GM19397 (cell line): ENCODE results near the gene MAPKBP1.

Experiments
- ATAC-seq: cut with Tn5 transposase; IDR thresholded peaks from one replicate; pipeline ENCODE4 v1.9.1; 2021; ENCODE audit warnings: mild to moderate bottlenecking, moderate library complexity; ENCODE audit not compliant: unreplicated experiment

The MAPKBP1 gene

DNA sequence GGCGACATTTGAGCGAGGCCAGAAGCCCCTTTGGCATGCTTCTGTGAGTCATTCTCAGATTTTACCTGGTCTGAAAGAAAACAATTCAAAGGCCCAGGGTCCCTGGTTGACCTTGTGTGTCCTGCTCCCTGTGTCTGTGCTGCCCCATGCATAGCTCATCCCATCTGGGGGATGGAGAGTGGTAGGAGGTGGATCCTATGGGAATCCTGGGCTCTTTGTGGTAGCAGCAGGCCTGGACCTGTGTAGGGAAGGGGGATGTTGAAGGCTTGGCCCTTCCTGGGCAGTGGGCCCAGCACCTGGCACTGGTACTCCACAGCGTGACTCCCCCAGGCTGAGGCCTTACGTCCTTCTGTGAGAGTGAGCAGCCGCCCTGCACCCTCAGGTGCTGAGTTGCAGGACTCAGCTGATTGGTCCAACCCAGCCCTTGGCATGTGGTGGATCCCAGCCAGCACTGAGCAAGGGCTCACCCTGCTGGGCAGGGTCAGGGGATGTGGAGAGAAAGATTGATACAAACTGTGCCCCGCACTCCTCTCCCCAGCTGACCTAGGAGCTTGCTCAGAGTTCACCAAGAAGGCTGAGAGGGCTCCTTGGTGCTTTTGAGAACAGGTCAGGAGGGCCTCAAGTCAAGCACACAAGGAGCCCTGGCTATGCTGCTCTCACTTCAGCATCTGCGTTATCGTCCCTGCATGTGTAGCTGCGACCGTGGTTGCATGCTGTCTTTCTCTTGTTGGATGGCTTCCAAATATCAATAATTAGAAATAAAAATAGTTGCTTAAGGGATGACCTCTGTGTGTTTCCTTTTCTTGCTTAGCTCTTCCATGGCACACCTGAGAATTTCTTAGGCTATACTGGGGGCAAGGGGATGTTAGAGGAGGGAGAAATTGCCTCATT is 32.3 kb downstream of the MAPKBP1 start:
- ATAC-seq = no peak

DNA sequence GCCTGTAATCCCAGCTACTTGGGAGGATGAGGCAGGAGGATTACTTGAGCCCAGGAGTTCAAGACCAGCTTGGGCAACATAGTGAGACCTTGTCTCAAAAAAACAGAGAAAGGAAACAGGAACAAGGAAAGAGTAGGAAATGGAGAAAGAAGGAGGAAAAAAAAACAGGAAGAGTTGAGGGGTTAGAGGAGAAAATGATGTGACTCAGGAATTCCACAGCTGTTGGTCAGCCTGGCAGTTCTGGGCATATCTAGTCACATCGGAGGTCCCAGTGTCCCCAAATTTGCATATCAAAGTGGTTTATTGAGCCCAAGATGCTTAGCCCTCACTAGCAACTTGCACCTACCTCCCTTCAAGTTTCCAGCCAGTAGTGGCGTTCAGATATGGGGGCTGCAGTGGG is 34.8 kb downstream of the MAPKBP1 start:
- no peak for ATAC-seq

DNA sequence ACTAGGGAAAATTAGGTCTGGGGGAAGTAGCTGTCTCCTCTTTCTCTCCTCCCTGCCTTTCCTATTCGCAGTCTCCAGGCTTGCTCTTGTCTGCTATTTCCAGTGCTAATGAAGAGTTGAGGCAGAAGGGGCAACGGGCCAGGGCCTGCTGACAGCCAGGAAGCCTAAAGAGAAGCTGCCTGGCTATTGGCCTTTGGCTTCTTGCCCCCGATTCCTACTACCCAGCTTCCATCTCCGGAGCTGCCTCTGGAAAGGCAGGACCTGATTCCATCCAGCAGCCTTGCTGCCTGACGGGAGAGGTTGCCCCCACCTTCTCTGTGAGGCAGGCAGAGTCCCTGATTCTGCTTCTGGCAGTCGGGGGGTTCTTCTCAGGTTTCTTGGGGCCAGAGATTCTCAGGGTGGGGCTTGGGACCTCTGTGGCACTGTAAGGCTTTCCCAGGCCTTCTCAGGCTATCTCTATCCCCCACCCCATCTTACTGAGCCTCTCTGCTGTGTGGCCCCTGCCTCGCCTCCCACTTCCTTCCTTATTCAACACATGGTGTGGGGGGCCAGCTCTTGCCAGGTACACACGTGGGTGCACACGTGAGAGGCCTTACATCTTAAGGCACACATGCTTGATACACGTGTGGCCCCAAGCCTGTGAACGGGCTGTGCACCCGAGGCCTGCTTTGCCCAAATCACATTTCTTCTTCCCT is 35.4 kb downstream of the MAPKBP1 start:
- no peak for ATAC-seq

DNA sequence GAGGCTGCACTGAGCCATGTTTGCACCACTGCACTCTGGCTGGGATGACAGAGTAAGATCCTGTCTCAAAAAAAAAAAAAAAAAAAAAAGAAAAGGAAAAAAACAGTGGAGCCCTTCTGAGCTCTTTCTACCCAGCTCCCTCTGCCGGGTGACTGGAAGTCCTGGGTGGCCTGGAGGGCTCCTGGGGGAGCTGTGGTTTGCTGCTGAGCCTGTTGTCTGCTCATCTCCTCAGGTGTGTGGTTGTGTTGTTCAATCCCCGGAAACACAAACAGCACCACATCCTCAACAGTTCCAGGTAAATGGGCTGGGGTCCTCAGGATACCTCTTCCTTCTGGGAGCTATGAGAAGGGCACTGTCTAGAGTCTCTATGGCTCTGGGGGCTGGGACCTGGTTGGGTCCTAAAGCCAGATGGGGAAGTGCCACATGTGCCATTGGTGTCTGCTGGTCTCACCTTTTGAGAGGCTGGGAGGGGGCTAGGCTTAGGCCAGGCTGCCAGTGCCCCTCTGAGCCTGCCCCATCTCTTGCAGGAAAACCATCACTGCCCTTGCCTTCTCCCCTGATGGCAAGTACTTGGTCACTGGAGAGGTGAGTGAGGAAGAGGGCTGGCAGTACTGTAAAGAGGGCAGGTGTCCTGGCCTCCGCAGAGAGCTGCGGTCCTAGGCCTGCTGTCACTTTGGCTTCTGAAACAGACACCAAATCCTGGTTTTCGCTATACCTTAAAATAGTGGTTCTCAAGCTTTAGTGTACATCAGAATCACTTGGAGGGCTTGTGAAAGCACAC is 36.6 kb downstream of the MAPKBP1 start:
- no peak for ATAC-seq

DNA sequence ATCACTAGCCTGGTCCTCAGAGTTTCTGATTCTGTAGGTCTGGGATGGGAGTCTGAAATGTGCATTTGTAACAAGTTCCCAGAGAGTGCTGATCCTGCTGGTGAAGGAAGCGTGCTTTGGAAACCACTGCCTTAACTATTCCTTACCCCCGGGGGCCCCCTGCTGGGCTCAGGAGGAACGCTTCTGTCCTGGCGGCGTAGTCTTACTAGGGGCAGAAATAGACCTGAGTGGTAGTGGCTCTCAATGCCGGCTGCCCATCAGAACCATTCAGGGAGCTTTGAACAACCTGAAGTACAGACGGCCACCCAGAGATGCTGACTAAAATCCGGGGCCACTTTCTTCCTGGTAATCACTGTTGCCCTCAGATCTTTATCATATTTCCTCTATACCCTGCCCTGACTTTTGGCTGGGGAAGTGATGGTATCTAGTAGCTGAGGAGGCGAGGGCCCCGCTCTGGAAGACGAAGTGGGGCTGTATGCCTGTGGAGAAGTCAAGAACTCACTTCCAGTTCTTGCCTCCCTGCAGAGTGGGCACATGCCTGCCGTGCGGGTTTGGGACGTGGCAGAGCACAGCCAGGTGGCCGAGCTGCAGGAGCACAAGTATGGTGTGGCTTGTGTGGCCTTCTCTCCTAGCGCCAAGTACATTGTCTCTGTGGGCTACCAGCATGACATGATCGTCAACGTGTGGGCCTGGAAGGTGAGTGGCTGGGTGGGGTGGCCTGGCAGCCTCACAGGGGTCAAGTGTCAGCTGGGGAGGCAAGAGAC is 37.3 kb downstream of the MAPKBP1 start:
- ATAC-seq = no peak

DNA sequence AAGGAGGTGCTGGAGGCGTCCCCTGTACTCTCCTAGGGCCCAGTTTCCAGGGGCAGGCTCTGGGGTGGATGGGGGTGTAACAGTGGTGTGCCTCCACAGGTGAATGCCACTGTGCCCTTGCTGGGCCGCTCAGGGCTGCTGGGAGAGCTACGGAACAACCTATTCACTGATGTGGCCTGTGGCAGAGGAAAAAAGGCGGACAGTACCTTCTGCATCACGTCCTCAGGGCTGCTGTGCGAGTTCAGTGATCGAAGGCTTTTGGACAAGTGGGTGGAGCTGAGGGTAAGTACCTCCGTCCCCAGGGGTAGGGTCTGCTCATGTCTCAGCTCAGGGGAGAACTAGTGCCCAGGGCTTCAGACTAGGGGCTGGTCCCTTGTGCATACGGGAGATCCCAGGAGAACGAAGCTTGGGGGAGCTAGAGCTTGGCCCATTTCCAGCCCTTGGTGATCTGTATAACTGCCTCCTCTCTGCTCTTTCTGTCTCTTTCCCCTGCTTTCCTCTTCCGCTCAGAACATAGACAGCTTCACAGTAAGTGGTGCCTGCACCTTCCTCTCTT is 38.6 kb downstream of the MAPKBP1 start:
- no peak for ATAC-seq

DNA sequence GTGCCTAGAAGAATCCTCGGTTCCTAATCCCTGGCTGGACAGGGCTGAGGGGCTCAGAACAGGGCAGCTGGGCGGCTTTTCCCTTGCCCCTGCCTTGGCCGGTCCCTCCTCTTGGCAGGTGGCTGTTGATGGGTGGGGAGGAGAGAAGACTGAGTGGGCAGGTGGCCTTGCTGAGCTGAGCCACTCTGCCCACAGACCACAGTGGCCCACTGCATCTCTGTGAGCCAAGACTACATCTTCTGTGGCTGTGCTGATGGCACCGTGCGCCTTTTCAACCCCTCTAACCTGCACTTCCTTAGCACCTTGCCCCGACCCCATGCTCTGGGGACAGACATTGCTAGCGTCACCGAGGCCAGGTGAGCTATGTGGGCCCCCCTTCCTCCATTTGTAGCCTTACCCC is 39.1 kb downstream of the MAPKBP1 start:
- no peak for ATAC-seq

DNA sequence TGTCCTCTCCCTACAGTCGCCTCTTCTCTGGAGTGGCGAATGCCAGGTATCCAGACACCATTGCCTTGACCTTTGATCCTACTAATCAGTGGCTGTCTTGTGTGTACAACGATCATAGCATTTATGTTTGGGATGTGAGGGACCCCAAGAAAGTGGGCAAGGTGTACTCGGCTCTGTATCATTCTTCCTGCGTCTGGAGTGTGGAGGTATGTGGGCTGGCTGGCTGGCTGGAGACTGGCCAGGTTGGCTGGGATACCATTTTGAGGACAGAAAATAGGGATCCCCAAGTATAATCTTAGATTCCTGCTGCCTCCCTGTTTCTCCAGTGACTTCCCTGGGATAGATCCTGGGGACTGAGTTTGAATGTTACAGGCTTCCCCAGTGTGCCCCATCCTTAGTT is 40.2 kb downstream of the MAPKBP1 start:
- ATAC-seq = no peak

DNA sequence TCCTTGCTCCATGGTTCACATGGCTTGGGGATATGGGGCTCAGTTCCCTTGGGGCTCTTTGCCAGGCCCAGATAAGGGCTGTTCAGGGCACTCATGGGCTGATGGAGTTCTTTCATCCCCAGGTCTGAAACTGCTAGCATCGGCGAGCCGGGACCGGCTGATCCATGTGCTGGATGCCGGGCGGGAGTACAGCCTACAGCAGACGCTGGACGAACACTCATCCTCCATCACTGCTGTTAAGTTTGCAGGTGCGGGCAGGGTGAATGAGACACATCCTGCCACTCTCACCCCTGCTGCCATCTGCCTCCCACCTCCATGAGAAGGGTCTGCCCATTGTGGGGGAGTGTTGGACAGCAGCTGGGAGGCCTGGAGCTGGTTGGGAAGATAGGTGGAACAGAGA is 42.5 kb downstream of the MAPKBP1 start:
- ATAC-seq = no peak

DNA sequence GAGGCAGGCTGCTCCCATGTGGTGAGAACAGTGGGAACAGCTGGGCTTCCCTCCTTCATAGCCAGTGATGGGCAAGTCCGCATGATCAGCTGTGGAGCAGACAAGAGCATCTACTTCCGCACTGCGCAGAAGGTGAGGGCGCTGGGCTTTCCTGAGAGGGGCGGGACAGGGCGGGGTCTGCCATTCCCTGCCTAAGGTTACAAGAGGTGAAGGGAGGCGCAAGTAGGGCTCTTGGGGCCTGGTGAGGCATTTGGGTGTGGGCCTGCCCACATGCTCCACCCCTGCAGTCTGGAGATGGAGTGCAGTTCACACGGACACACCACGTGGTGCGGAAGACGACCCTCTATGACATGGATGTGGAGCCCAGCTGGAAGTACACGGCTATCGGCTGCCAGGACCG is 43.0 kb downstream of the MAPKBP1 start:
- ATAC-seq = no peak

DNA sequence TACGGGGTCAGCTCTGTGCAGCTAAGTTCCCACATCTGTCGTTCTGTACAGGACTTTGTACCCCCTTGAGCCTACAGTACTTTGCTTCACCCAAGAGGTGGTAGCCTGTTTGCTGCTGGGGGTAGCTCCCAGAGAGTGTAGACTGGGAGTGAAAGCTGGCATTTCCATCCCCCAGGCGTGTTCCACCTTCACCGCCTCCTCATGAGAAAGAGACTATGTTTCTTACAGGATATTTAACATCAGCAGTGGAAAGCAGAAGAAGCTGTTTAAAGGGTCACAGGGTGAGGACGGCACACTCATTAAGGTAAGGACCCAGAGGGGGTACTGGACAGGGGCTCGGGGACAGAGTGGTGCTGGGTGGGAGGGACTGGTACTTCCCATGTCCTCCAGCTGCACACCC is 43.5 kb downstream of the MAPKBP1 start:
- ATAC-seq = no peak

DNA sequence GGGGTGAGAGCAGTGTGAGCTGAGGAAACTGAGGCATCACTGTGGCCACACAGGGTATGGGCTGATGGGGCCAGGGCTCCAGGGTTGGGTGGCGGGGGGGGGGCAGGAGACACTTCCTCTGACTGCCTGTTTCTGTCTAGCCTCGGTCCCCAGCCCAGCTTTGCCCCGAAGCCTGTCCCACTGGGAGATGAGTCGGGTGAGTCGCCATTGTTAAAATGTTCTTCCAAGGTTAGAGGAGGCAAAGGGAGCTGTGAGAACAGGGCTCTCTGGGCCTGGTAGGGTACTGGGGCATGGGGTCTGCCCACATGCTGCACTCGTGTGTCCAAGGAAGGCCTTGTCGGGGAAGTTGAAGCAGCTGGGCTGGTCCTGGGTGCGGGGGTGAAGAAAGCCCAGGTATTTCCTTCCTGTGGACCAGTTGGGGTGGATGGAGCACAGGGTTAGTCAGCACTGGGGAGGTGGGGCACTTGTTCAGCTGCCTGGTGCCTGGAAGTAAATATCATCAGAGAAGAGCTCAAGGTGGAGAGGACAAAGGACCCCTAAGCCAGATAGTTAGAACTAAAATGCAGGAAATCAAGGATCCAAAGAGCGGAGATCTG is 45.3 kb downstream of the MAPKBP1 start:
- ATAC-seq = no peak

DNA sequence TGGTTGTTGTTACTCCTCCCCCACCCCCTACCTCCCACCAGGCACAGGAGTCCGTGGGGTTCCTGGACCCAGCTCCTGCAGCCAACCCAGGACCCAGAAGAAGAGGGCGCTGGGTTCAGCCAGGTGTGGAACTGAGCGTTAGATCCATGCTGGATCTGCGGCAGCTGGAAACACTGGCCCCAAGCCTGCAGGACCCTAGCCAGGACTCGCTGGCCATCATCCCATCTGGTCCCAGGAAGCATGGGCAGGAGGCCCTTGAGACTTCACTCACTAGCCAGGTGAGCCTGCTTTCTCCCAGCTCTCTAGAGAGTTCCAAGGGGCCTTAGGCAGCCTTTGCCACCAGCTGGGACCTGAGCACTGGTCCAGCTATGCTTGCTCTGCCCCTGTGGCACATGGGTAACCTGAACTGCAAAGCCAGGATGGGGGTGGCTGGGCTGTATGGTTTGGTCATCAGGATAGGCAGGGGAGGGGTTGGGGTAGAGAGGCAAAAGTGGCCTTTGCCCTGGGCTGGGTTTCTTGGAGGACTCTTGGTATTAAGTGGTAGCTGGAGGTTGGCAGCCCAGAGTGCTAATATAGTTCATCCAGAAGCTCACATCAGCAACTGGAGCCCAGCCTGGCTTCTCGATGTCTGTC is 46.6 kb downstream of the MAPKBP1 start:
- no peak for ATAC-seq

DNA sequence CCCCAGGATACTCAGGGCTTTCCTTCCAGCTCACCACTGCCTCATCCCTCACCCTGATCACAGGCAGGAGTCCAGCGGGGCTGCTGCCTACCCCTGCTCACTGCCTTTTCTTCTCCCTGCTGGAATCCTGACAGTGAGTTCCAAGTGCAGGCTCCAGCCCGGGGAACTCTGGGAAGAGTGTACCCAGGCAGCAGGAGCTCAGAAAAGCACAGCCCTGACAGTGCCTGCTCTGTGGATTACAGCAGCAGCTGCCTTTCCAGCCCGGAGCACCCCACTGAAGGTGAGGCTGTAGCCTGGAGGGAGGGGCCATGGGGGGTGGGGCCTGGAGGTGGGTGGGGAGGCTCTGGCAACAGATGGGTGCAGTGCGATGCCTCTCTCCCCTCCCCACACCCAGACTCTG is 47.5 kb downstream of the MAPKBP1 start:
- no peak for ATAC-seq

DNA sequence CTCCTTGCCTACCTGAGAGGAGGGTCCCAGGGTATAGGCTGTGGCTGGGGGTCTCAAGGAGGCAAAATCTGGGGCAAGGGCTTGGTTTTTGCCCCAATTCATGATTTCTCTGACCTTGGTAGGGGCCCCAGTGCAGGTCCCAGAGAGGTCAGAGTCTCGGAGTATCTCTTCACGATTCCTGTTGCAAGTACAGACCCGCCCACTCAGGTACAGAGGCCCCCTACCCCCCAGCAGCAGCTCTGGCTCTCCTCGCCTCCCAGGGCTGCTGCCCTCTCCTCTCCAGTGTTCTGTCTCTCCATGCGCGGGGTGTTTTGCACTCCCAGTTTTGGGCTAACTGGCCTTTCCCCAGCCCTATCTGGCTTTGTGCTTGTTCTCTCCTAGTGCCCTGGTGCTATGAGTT is 48.2 kb downstream of the MAPKBP1 start:
- ATAC-seq = no peak

DNA sequence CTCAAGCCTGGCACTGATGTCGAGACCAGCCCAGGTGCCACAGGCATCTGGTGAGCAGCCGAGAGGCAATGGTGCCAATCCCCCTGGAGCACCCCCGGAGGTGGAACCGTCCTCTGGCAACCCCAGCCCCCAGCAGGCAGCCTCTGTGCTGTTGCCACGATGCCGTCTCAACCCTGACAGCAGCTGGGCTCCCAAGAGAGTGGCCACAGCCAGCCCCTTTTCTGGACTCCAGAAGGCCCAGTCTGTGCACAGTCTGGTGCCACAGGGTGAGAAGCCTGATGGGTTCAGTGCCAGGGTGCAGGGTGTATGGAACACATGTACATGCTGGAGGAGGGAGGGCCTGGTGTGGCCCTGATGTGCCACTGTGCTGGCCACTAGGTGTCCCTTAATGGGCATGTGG is 48.7 kb downstream of the MAPKBP1 start:
- ATAC-seq = no peak

DNA sequence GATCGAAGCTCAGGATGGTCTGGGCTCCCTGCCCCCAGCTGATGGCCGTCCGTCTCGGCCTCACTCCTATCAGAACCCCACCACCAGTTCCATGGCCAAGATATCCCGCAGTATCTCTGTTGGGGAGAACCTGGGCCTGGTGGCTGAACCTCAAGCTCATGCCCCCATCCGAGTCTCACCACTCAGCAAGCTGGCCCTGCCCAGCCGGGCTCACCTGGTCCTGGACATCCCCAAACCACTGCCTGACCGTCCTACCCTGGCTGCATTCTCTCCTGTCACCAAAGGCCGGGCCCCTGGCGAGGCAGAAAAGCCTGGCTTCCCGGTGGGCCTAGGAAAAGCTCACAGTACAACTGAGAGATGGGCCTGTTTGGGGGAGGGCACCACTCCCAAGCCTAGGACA is 49.2 kb downstream of the MAPKBP1 start:
- ATAC-seq = no peak

DNA sequence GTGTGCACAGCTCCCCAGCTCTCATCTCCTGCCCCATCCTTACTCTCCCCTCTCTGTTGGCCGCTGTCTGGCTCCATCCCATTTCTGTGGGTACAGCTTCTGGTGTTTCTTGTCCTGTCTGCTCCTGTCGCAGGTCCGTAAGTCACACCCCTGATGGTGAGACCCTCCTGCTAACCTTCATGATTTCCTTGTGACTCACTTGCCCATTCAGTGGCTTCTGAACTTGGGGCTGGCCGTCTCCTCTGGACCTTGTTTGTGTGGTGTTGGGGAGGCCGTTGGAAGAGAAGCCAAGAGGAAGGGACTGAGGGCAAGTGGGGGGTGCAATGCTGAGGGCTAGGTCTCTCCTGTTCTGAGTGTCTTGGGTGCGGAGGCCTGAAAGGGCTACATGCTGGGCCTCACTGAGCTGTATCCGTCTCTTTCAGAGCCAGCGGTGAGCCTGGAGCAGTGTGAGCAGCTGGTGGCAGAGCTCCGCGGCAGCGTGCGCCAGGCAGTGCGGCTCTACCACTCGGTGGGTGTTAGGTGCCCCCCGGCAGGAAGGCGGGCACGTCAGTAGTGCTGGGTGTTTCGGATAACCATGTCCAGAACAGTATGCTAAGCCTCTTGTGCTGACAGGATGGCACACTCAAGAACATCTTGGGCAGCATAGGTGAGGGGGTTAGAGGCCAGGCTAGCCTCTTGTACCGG is 49.9 kb downstream of the MAPKBP1 start:
- no peak for ATAC-seq

DNA sequence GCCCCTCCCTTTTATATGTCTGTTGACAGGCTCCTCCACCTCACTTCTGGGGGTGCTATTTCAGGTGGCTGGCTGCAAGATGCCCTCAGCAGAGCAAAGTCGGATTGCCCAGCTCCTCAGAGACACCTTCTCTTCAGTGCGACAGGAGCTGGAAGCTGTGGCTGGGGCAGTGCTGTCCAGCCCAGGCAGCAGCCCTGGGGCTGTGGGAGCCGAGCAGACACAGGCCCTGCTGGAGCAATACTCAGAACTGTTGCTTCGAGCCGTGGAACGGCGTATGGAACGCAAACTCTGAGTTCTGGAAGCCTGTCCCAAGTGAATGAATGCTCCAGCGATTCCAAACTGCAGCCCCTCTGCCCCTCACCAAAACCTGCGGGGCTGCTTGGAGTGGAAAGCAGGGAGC is 50.9 kb downstream of the MAPKBP1 start:
- ATAC-seq = no peak
